ENCODE results near the gene OR4D1.
"Not testable (repeated sequence)": the region's sequence is repeated elsewhere in the genome, so short reads cannot be mapped to it uniquely, and the experiment has no call there.

Gene OR4D1

DNA sequence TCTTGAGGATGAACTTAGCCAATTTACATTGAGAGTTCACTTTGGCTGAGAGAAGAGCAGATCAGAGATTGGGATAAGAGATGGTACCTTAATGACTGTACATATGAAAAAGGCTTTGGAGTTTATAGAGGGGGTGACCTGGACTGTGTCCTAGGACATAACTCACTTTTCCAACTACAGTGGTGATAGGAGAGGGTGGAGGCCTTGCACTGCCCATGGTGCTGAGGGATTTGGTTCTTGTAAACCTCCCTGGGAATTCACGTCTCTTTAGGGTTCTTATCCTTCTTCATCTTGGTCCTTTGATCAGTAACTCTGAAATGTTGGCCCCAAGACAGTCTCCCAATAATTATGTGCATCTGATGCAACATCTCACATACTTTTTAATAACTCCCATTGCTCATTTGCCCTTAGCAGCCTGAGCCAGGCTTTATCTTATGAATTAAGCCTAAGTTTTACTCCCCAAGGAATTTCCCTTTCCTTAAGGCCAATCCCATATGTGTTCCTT is at the start of gene OR4D1:
Gene OR4D1 (plus strand): TSS at position 455 of the 505 bp plus-strand sequence. CDS start 6,770 bp downstream, outside the sequence.
- no peak within 1 kb of the TSS for H3K27ac Mint-ChIP-seq
- ATAC-seq = no peak
- peaks cover 8% of the 10 kb centered on the region for H3K4me1 Mint-ChIP-seq
- no peaks in the 10 kb centered on the region for H3K27me3 Mint-ChIP-seq
- DNase-seq = no peak
- peaks cover 33 to 39% of the 10 kb centered on the region in 2 donors for H3K9me3 Mint-ChIP-seq
- H3K4me3 Mint-ChIP-seq = no peak within 1 kb of the TSS

DNA sequence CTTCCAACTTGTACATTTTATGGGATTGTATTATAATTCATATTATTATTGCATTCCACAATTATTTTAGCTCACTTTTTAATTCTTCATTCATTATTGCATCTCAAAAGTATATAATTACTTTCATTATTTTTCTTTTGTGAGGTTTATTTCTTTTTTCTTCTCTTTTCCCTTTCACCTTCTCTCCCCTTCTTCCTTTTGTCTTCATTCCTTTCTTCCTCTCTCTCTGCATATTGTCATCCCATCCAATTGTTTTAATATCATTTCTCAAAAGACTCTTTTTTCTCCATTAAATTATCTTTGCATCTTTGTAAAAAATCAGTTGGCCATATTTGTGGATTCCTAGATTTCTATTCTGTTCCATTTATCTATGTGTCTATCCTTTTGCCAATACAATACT is 47.7 kb upstream of the OR4D1 start:
- no peak for DNase-seq
- no peaks in the 10 kb centered on the region for H3K27me3 Mint-ChIP-seq
- peaks cover 6% of the 10 kb centered on the region for H3K4me1 Mint-ChIP-seq
- peak overlapping the region in 1 of 2 donors; percentile 47 for H3K27ac Mint-ChIP-seq
- H3K4me3 Mint-ChIP-seq = no peak overlapping the region
- no peak for ATAC-seq
- no peaks in the 10 kb centered on the region for H3K9me3 Mint-ChIP-seq

DNA sequence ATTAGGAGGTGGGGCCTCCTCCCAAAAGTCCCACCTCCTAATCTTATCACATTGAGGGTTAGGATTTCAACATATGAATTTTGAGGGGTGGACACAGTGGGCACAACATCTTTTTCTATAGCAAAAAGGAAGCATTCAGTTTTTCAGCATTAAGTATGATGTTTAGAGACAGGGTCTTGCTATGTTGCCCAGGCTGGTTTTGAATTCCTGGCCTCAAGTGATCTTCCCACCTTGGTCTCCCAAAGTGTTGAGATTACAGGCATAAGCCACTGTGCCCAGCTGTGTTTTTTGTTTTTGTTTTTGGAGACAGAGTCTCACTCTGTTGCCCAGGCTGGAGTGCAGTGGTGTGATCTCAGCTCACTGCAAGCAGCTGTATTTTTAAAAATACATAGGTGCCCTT is 46.3 kb upstream of the OR4D1 start:
- not testable (repeated sequence) for ATAC-seq, H3K27me3 Mint-ChIP-seq, DNase-seq, H3K27ac Mint-ChIP-seq, H3K4me3 Mint-ChIP-seq, H3K4me1 Mint-ChIP-seq, H3K9me3 Mint-ChIP-seq

DNA sequence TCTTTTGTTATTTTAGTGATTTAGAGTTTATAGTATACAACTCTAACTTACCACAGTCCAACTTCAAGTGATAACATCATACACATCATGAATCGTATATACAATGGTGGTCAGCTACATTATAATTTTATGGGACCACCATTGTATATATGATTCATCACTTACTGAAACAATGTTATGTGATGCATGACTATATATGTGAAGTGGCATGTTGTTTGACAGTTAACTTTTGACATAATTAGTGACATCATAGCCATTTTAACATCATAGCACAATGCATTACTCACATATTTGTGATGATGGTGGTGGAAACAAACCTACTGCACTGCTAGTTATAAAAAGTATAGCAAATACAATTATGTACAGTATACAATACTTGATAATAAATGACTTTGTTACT is 43.1 kb upstream of the OR4D1 start:
- Mint-ChIP-seq H3K27me3 (no peaks in the 10 kb centered on the region), H3K27ac (no peak overlapping the region), H3K9me3 (no peaks in the 10 kb centered on the region), H3K4me3 (no peak overlapping the region), H3K4me1 (no peaks in the 10 kb centered on the region)
- DNase-seq (no peak), ATAC-seq (no peak)

DNA sequence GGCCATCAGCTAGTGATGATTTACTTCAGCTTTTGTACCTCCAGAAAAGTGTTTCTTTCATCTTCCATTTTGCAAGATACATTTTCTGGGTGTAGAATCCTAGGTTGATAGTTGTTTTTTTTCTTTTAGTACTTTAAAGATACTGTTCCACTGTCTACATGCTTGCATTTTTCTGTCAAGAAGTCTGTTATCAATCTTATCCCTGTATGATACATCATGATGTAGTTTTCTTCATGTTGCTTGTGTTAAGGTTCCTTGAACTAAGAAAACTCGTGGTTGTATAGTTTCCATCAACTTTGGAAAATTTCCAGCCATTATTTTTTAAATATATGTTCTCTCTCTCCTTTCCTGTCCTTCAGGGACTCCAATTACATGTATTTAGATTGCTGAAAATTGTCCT is 40.9 kb upstream of the OR4D1 start:
- Mint-ChIP-seq H3K27ac (no peak overlapping the region), H3K9me3 (no peaks in the 10 kb centered on the region), H3K27me3 (no peaks in the 10 kb centered on the region), H3K4me1 (no peaks in the 10 kb centered on the region), H3K4me3 (no peak overlapping the region)
- DNase-seq = no peak
- ATAC-seq = no peak

DNA sequence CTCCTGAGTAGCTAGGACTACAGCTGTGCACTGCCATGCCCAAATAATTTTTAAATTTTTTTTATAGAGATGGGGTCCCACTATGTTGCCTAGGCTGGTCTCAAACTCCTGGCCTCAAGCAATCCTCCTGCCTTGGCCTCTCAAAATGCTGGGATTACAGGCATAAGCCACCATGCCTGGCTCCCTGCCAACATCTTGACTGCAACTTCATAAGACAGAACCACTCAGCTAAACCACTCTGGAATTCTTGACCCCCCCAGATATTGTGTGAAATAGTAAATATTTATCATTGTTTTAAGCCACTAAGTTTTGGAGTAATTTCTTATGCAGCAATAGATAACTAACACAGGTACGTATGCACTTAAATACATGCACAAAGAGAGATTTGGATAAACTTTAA is 39.0 kb upstream of the OR4D1 start:
- H3K4me3 Mint-ChIP-seq = no peak overlapping the region
- no peaks in the 10 kb centered on the region for H3K9me3 Mint-ChIP-seq
- no peak overlapping the region for H3K27ac Mint-ChIP-seq
- no peaks in the 10 kb centered on the region for H3K4me1 Mint-ChIP-seq
- no peaks in the 10 kb centered on the region for H3K27me3 Mint-ChIP-seq
- ATAC-seq = no peak
- no peak for DNase-seq

DNA sequence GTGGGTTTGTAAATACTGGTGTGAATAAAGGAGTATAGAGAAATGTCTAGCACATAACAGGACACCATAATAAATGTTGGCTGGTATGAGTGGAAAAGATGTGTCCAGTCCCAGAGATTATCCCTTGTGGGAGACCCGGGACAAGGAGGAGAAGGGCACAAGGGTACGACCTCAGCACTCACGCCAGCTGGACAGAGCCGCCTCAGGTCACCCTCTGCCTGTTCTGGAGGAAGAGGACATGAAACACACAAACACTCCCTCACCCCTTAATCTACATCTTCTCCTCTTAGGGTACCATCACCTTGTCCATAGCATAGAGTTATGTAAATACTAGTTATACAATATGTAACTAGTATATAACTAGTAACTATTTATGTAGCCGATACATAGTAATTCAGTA is 38.2 kb upstream of the OR4D1 start:
- H3K9me3 Mint-ChIP-seq = no peaks in the 10 kb centered on the region
- ATAC-seq (no peak), DNase-seq (no peak)
- H3K4me1 Mint-ChIP-seq = no peaks in the 10 kb centered on the region
- H3K4me3 Mint-ChIP-seq = no peak overlapping the region
- no peaks in the 10 kb centered on the region for H3K27me3 Mint-ChIP-seq
- no peak overlapping the region for H3K27ac Mint-ChIP-seq

DNA sequence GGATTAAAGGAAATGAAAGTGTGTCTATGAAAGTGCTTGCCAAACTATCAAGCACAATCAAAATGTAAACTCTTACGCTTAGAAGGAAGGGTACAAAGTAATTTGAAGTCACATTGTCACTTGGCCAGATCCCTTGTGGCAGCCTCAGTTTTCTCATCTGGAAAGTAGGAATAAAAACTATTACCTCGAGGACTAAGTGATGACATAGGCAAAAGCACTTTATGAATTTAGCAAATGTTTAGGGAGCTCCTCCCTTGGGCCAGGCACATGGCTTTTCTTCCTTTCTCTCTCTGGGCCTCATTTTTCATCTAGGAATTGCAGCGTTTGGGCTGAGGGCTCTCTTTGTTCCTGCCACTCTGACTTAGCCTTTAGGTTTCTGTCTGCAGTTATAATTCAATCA is 36.5 kb upstream of the OR4D1 start:
- DNase-seq (no peak), ATAC-seq (no peak)
- Mint-ChIP-seq H3K4me3 (no peak overlapping the region), H3K9me3 (no peaks in the 10 kb centered on the region), H3K27ac (no peak overlapping the region), H3K27me3 (no peaks in the 10 kb centered on the region), H3K4me1 (no peaks in the 10 kb centered on the region)

DNA sequence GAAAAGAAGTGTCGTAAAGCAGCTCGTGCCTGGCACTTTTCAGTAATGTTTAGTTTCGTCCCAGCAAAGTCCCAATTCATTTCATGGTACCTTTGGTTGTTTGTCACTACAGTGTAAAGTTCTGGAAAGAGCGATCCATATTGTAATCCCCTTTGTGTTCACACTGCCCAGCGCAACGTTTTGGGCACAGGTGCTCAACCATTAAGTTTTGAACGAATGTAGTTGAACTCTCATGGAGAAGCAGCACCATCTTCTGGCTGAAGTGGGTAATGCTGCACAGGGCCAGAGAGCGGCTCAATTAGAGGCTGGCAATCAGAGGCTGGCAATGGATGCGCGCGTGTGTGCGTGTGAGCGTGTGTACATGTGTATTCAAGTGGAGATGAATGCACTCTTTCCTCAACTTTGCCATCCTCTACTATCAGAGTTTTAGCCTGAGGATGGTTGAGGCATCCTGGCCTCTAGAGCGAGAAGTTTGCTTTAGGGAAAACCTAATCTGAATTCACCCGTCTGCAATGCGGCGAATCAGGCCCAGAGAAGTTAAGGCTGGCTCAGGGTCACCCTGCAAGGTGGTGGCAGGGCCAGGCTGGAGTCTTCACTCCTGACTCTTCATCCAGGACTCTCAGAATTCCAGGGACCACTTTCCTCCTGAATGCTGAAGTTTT is 35.1 kb upstream of the OR4D1 start:
- H3K27me3 Mint-ChIP-seq = no peaks in the 10 kb centered on the region

DNA sequence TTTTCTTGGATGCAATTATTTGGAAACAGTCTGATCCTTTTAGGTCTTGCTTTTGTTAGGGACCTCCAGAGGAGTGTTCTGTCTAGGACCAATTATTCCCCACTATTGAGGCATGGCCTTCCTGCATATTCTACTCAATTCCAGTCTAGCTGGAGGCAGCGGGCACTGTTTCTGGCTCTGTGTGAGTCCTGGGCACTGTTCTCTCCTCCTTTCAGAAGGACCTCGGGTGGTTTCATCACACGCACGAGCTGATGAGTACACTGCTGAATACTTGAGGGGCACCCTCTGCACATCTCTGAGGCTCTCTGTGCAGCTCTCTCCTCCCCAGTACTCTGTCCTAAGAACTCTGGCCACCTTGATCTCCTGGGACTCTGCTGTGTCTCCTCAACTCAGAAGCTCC is 34.2 kb upstream of the OR4D1 start:
- no peaks in the 10 kb centered on the region for H3K4me1 Mint-ChIP-seq
- ATAC-seq (no peak), DNase-seq (no peak)
- no peak overlapping the region for H3K4me3 Mint-ChIP-seq
- no peaks in the 10 kb centered on the region for H3K9me3 Mint-ChIP-seq
- H3K27me3 Mint-ChIP-seq = no peaks in the 10 kb centered on the region
- no peak overlapping the region for H3K27ac Mint-ChIP-seq

More for the DNA sequence above, 35.1 kb upstream of the OR4D1 start:
- H3K4me3 Mint-ChIP-seq = no peak overlapping the region
- DNase-seq (peak; percentile 81 to 82), ATAC-seq (peak; percentile 89)
- H3K27ac Mint-ChIP-seq = no peak overlapping the region
- no peaks in the 10 kb centered on the region for H3K4me1 Mint-ChIP-seq
- H3K9me3 Mint-ChIP-seq = no peaks in the 10 kb centered on the region

DNA sequence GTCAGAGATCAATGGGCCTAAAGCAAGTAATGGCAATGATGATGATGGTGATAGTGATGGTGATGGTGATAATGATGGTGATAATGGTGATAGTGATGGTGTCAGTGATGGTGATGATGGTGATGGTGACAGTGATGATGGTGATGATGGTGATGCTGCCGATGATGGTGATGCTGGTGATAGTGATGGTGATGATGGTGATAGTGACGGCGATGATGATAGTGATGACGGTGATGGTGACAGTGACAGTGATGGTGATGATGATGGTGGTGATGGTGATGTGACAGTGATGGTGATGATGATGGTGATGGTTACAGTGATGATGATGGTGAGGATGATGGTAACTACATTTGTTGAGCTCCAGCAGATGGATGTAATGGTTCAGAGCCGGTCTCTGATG is 30.8 kb upstream of the OR4D1 start:
- H3K27me3 Mint-ChIP-seq = no peaks in the 10 kb centered on the region
- ATAC-seq (no peak), DNase-seq (no peak)
- H3K9me3 Mint-ChIP-seq = no peaks in the 10 kb centered on the region
- no peaks in the 10 kb centered on the region for H3K4me1 Mint-ChIP-seq
- H3K4me3 Mint-ChIP-seq = no peak overlapping the region
- no peak overlapping the region for H3K27ac Mint-ChIP-seq

DNA sequence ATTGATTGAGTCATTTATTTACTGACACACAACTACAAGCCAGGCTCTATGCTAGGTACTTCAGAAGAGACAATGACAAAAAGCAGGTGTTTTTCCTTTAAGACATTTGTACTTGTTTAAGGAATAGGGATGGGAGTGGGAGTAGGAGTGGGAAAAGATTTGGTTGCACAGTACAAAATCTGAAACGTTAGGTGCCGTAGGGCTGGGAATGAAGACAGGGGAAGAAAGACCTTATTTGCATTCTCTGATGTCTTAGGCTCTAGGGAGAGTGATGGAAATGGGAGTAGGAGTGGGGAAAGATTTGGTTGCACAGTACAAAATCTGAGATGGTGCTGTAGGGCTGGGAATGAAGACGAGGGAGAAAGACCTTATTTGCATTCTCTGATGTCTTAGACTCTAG is 28.7 kb upstream of the OR4D1 start:
- no peaks in the 10 kb centered on the region for H3K27me3 Mint-ChIP-seq
- no peaks in the 10 kb centered on the region for H3K4me1 Mint-ChIP-seq
- no peak overlapping the region for H3K4me3 Mint-ChIP-seq
- H3K27ac Mint-ChIP-seq = no peak overlapping the region
- ATAC-seq (no peak), DNase-seq (no peak)
- H3K9me3 Mint-ChIP-seq = no peaks in the 10 kb centered on the region

DNA sequence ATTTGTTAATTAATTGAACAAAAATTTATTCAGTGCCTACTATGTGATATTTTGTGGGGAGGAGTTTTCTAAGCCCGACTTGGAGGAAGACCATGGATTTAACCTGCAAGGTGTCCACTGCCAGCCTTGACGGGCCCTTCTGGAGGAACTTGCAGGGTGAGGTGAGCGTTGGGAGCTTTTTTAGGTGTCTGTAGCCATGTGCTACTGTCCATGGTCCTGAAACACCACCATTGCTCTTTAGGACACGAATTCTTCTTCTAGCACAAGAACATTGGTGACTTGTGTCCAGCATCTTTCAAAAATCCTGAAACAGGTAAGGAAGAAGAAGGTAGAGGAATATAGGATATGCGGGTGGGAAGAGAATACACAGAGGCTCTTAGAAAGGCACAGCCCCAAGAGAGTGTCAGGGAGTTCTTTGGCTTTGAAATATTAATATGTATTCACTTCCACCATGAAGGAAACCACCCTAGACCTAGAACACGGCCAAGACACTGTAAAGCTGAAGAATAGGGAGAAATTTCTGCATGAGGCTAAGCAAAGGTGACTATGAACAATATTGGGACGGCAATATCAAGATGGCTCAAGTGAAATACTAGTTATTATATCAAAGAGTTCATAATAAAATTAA is 27.9 kb upstream of the OR4D1 start:
- Mint-ChIP-seq H3K27me3 (no peaks in the 10 kb centered on the region), H3K4me3 (no peak overlapping the region), H3K9me3 (no peaks in the 10 kb centered on the region), H3K27ac (no peak overlapping the region), H3K4me1 (no peaks in the 10 kb centered on the region)
- DNase-seq = peak; percentile 17 to 28
- ATAC-seq = no peak

DNA sequence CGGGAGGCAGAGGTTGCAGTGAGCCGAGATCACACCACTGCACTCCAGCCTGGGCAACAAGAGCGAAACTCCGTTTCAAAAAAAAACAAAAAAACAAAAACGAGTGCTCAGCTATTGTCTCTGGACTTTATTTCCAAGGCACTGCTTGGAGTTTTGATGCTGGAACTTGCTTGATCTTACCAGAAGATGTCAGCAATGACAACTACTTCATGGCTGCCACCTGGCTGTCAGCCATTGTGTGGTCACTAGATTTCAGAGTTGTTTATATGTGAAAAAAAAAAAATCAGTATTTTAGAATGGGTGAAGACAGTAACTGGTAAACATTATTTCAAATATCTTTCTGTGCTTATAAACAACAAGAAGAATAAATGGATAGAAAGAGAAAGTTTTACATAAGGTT is 26.3 kb upstream of the OR4D1 start:
- Mint-ChIP-seq H3K9me3 (no peaks in the 10 kb centered on the region), H3K27me3 (no peaks in the 10 kb centered on the region), H3K4me3 (no peak overlapping the region), H3K4me1 (no peaks in the 10 kb centered on the region), H3K27ac (no peak overlapping the region)
- peak; percentile 66 for ATAC-seq
- peak in 1 of 2 donors; percentile 28 for DNase-seq

DNA sequence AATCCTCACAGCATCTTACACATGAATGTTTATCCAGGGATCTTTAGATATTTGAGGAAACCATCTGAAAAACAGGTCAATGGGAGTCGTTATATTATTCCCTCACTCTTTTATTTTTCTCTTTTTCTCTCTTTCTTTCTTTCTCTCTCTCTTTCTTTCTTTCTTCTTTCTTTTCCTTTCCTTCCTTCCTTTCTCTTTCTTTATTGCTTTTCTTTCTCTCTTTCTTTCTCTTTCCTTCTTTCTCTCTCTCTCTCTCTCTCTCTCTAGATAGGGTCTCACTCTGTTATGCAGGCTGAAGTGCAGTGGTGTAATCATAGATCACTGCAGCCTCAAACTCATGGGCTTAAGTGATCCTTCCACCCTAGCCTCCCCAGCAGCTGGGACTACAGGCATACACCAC is 20.3 kb upstream of the OR4D1 start:
- Mint-ChIP-seq H3K27ac (no peak overlapping the region), H3K4me3 (no peak overlapping the region), H3K4me1 (no peaks in the 10 kb centered on the region), H3K9me3 (no peaks in the 10 kb centered on the region), H3K27me3 (no peaks in the 10 kb centered on the region)
- DNase-seq = no peak
- ATAC-seq = no peak

DNA sequence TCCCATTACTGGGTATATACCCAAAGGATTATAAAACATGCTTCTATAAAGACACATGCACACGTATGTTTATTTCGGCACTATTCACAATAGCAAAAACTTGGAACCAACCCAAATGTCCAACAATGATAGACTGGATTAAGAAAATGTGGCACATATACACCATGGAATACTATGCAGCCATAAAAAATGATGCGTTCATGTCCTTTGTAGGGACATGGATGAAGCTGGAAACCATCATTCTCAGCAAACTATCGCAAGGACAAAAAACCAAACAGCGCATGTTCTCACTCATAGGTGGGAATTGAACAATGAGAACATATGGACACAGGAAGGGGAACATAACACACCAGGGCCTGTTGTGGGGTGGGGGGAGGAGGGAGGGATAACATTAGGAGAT is 15.5 kb upstream of the OR4D1 start:
- H3K4me1 Mint-ChIP-seq, H3K27ac Mint-ChIP-seq, DNase-seq, H3K9me3 Mint-ChIP-seq, ATAC-seq, H3K4me3 Mint-ChIP-seq, H3K27me3 Mint-ChIP-seq: not testable (repeated sequence)

Data from stimulated activated naive CD8-positive, alpha-beta T cell treated with anti-CD3 and anti-CD28 coated beads, Interleukin-15, amount 100 ng/mL, for 72 hours (primary cell).